ENCODE data around the gene ZNF576.
A peak's percentile ranks its signal among the peaks of the same experiment; 100 is the strongest.
"Not testable (repeated sequence)": the region's sequence is repeated elsewhere in the genome, so short reads cannot be mapped to it uniquely, and the experiment has no call there.

Gene ZNF576

GRCh38 chr19:43625918-43626579 is 29.7 kb downstream of the ZNF576 start:
- DNase-seq (ENCODE audit: low read depth in 2 of 2): no peak

- DNase-seq (ENCODE audit: low read depth in 2 of 2): no peak
Measured at GRCh38 chr19:43626838-43627237, 30.4 kb downstream of the ZNF576 start.

- DNase-seq (ENCODE audit: low read depth in 2 of 2): no peak
Measured at GRCh38 chr19:43628646-43629326, 32.4 kb downstream of the ZNF576 start.

GRCh38 chr19:43631491-43631890 is 35.1 kb downstream of the ZNF576 start:
- no peak for DNase-seq (ENCODE audit: low read depth in 2 of 2)

- no peak for DNase-seq (ENCODE audit: low read depth in 2 of 2)
Measured at GRCh38 chr19:43633520-43633919, 37.1 kb downstream of the ZNF576 start.

GRCh38 chr19:43634068-43634467 is 37.7 kb downstream of the ZNF576 start:
- no peak for DNase-seq (ENCODE audit: low read depth in 2 of 2)

- no peak for DNase-seq (ENCODE audit: low read depth in 2 of 2)
Measured at GRCh38 chr19:43634506-43634871, 38.1 kb downstream of the ZNF576 start.

- DNase-seq (ENCODE audit: low read depth in 2 of 2): no peak
Measured at GRCh38 chr19:43634872-43635560, 38.6 kb downstream of the ZNF576 start.

GRCh38 chr19:43635561-43635940 is 39.2 kb downstream of the ZNF576 start:
- DNase-seq (ENCODE audit: low read depth in 2 of 2): not testable (repeated sequence)

GRCh38 chr19:43636121-43636683 is 39.8 kb downstream of the ZNF576 start:
- no peak for DNase-seq (ENCODE audit: low read depth in 2 of 2)

- no peak for DNase-seq (ENCODE audit: low read depth in 2 of 2)
Measured at GRCh38 chr19:43638214-43638994, 42.0 kb downstream of the ZNF576 start.

GRCh38 chr19:43638995-43639518 is 42.7 kb downstream of the ZNF576 start:
- DNase-seq (ENCODE audit: low read depth in 2 of 2): no peak

GRCh38 chr19:43639519-43640423 is 43.4 kb downstream of the ZNF576 start, which contains the start of gene CADM4:
CADM4 (minus strand) TSS chr19:43639850; CDS start chr19:43639790, 60 bp downstream.
- DNase-seq (ENCODE audit: low read depth in 2 of 2): peak in 1 of 2 donors; percentile 36

- DNase-seq (ENCODE audit: low read depth in 2 of 2): no peak
Measured at GRCh38 chr19:43640424-43640757, 44.0 kb downstream of the ZNF576 start.

GRCh38 chr19:43641333-43641732 is 44.9 kb downstream of the ZNF576 start:
- no peak for DNase-seq (ENCODE audit: low read depth in 2 of 2)

GRCh38 chr19:43642531-43642930 is 46.1 kb downstream of the ZNF576 start:
- no peak for DNase-seq (ENCODE audit: low read depth in 2 of 2)

GRCh38 chr19:43643326-43643725 is 46.9 kb downstream of the ZNF576 start:
- no peak for DNase-seq (ENCODE audit: low read depth in 2 of 2)

- DNase-seq (ENCODE audit: low read depth in 2 of 2): no peak
Measured at GRCh38 chr19:43644181-43644580, 47.8 kb downstream of the ZNF576 start.

GRCh38 chr19:43648633-43649032 is 52.2 kb downstream of the ZNF576 start:
- no peak for DNase-seq (ENCODE audit: low read depth in 2 of 2)

- DNase-seq (ENCODE audit: low read depth in 2 of 2): no peak
Measured at GRCh38 chr19:43649514-43649913, 53.1 kb downstream of the ZNF576 start.

- DNase-seq (ENCODE audit: low read depth in 2 of 2): not testable (repeated sequence)
Measured at GRCh38 chr19:43650276-43650675, 53.9 kb downstream of the ZNF576 start.
